Subcutaneous adipose tissue (tissue), 4 donors: ENCODE measurements around the gene LRRC7. TPM values are rescaled to one million over a fixed set of nuclear protein-coding genes. Genes with fewer than 3 reads are reported as not detected.

Experiments used
- CTCF ChIP-seq: fragments of 450-650 bp; IDR thresholded peaks from one replicate; pipeline ENCODE4 v1.5.1; 2016; ENCODE audit warnings: low read depth, mild to moderate bottlenecking, control low read depth, antibody characterized with exemption, moderate library complexity
- total RNA-seq, 4 donors: library from RNA; depleted of rRNA; stranded (reverse); fragments of >200 nt; gene quantifications; one replicate each; pipeline ENCODE4 v1.1.0, GENCODE V29; 2016

Gene LRRC7
- total RNA-seq, 4 donors from 2014 or later, result not detected

- TF ChIP-seq CTCF, result no peak
These were observed 94.0 kb downstream of the LRRC7 start for GRCh38 chr1:69661686-69662085.

DNA sequence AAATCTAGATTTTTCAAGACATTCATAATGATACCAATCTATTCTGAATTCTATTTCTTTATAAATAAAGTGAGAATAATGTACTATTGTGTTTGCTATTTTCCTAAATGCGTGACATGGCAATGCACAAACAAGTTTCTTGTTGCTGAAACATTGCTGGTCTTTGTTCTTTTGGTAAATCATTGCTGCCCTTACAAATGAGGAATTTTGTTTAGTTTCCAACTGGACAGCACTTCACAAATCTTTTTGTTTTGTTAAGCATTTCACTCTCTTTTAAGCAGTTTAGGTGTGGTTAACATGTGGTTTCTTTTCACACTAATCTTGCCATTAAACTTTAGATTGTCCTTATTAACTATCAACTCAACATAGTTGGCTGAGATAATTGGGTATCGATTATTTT is 94.6 kb downstream of the LRRC7 start:
- TF ChIP-seq CTCF, result no peak

DNA sequence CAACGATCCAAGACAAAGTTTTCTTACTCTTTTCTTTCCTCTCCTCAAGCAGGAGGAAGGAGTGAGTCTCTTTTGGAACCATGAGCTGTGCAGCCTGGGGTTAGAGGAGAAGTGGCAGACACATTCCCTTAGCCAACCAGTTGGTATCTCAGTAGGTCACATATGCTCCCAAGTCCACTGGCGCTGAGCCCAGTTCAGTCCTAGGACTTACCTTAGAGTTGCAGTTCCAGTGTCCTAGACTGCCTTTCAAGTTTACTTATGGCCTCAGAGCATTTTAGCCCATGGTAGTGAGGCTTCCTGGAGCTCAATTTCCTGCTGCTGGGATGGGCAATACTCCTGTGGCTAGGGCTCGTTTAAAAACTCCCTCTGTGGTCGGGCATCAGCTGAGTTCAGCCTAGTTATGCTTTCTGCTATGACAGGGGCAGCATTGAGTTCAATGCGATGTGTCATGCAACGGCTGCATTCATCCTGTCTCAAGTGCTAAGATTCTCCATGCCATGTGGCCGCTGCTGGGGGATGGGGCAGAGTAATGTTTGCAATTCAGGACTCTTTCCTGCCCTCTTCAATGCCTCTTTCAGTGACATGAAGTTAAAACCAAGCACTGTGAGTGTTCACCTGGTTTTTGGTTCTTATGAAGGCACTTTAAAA is 103.8 kb downstream of the LRRC7 start:
- no peak for TF ChIP-seq CTCF

DNA sequence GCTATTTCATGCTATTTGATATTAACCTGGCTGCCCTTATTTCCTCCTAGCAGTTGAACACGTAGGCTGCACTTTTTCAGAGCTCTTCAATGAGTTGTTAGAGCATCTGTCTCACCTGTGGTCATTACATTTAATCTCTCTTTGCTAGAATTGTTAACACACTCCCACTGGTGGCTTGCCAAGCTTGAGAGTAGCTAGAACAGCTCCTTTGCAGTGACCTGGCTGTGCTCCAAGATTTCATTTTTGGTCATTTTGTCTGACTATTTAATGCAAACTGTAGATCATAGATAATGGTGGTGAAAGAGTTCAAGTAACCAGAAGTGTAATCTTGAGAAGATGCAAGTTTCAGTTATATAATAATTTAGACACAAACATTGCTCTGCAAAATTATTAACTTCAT is 105.6 kb downstream of the LRRC7 start:
- TF ChIP-seq CTCF, result no peak

DNA sequence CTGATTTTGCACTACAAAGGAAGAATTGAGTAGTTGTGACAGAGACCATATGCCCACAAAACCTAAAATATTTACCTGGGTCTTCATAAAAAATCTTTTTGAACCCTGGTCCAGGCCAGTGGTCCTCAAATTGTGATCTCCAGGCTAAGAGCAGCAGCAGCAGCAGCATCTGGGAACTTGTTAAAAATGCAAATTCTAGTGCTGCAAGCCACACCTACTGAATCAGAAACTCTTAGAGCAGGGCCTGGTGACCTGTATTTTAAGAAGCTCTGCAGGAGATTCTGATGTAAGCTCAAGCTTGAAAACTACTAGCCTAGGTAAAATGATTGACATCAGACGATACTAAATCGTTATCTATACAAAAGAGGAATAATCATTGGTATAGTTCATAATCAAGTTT is 112.2 kb downstream of the LRRC7 start:
- no peak for TF ChIP-seq CTCF

- no peak for TF ChIP-seq CTCF
These were observed 118.8 kb downstream of the LRRC7 start for GRCh38 chr1:69686367-69686984.

DNA sequence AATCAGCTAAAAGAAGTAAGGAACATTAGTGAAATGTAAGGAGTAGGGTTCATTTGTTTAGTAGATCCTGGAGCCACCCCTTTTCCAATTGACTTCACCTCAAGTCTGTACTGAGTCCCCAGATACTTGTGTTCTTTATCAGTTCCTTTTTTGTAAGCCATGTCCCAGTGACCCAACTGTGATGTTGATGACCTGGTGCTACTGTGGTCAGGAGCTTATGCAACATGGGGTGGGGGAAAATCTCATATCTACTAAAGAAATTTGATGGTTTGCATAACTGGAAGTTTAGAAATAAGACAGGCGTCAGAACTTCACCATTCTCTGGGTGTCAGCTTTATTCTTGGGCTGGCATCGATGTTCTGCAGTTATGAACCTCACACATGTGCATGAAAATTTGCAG is 120.5 kb downstream of the LRRC7 start:
- no peak for TF ChIP-seq CTCF
